RWPE2 (cell line): ENCODE data around the gene LRRC9.
A peak's percentile ranks its signal among the peaks of the same experiment; 100 is the strongest.

Source experiments
- ATAC-seq: fragments of 200-7000 bp; cut with Tn5 transposase; 3 replicates; pipeline ENCODE4 v1.9.1; 2021; ENCODE audit warnings: low read depth
- DNase-seq: peaks from one replicate; pipeline ENCODE4 v3.0.0-alpha.2; 2020; ENCODE audit warnings: low spot score
- H3K27ac ChIP-seq: fragments of 450-650 bp; 2 replicates; pipeline ENCODE4 v1.5.1; 2017; ENCODE audit warnings: mild to moderate bottlenecking; ENCODE audit not compliant: poor library complexity, severe bottlenecking
- H3K27me3 ChIP-seq: fragments of 250-450 bp; sonication (Bioruptor Pico); 2 replicates; pipeline ENCODE4 v1.5.1; 2021; ENCODE audit warnings: mild to moderate bottlenecking, moderate library complexity; ENCODE audit not compliant: insufficient read depth, poor library complexity, severe bottlenecking
- H3K36me3 ChIP-seq: fragments of 250-450 bp; sonication (Bioruptor Pico); 2 replicates; pipeline ENCODE4 v1.5.1; 2020; ENCODE audit warnings: low read depth, mild to moderate bottlenecking, moderate library complexity
- H3K4me1 ChIP-seq: fragments of 250-450 bp; sonication (Bioruptor Pico); 2 replicates; pipeline ENCODE4 v1.5.1; 2021; ENCODE audit warnings: mild to moderate bottlenecking, moderate library complexity; ENCODE audit not compliant: insufficient read depth, poor library complexity, severe bottlenecking
- H3K4me3 ChIP-seq: fragments of 250-450 bp; sonication (Bioruptor Pico); 2 replicates; pipeline ENCODE4 v1.5.1; 2021; ENCODE audit warnings: mild to moderate bottlenecking, moderate library complexity; ENCODE audit not compliant: severe bottlenecking
- H3K9me3 ChIP-seq: fragments of 250-450 bp; sonication (Bioruptor Pico); 2 replicates; pipeline ENCODE4 v1.5.1; 2021; ENCODE audit warnings: mild to moderate bottlenecking, moderate library complexity; ENCODE audit not compliant: severe bottlenecking
- CTCF ChIP-seq: fragments of 450-650 bp; IDR thresholded peaks from one replicate; pipeline ENCODE4 v1.5.1; 2017; ENCODE audit warnings: mild to moderate bottlenecking, moderate library complexity; ENCODE audit not compliant: poor library complexity, severe bottlenecking

Gene LRRC9

DNA sequence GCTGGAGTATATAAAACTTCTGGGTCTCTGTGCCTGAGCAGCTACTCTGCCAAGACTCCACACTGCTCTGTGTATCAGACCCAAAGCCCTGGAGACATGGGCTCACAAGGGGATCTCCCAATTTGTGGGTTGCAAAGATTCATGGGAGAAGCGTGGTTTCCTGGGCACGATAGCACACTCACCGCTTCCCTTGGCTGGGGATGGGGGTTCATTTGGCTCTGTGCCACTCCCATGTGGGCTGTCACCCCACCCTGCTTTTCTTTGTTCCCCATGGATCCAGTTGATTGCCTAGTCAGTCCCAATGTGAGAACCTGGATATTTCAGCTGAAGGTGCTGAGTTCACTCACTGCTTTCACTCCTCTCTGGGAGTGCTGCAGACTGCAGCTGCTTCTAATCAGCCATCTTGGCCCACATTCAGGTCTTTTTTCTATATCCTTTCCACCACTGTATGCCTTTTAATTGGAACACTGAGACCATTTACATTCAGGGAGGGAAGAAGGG, 131.8 kb downstream of the LRRC9 start:
- no peak overlapping the region for H3K4me3 ChIP-seq
- ATAC-seq (no peak), DNase-seq (no peak)
- no peaks in the 10 kb centered on the region for H3K9me3 ChIP-seq
- H3K4me1 ChIP-seq: no peaks in the 10 kb centered on the region
- H3K36me3 ChIP-seq: no peaks in the 10 kb centered on the region
- H3K27ac ChIP-seq: no peak overlapping the region
- TF ChIP-seq CTCF: no peak
- peaks cover 13% of the 10 kb centered on the region for H3K27me3 ChIP-seq

- no peak for ATAC-seq
- Histone ChIP-seq H3K4me3 (no peak overlapping the region), H3K4me1 (peaks cover 10% of the 10 kb centered on the region), H3K36me3 (no peaks in the 10 kb centered on the region), H3K9me3 (no peaks in the 10 kb centered on the region), H3K27ac (no peak overlapping the region), H3K27me3 (peaks cover 11% of the 10 kb centered on the region)
- no peak for TF ChIP-seq CTCF
- no peak for DNase-seq
Measured at GRCh38 chr14:60058087-60058486, 138.1 kb downstream of the LRRC9 start.

- no peak overlapping the region for H3K4me3 ChIP-seq
- H3K27ac ChIP-seq: no peak overlapping the region
- ATAC-seq (peak; percentile 94), DNase-seq (no peak)
- no peaks in the 10 kb centered on the region for H3K9me3 ChIP-seq
- H3K4me1 ChIP-seq: peaks cover 10% of the 10 kb centered on the region
- TF ChIP-seq CTCF: no peak
- peaks cover 6% of the 10 kb centered on the region for H3K27me3 ChIP-seq
- no peaks in the 10 kb centered on the region for H3K36me3 ChIP-seq
Measured at GRCh38 chr14:60061371-60061770, 141.4 kb downstream of the LRRC9 start.

DNA sequence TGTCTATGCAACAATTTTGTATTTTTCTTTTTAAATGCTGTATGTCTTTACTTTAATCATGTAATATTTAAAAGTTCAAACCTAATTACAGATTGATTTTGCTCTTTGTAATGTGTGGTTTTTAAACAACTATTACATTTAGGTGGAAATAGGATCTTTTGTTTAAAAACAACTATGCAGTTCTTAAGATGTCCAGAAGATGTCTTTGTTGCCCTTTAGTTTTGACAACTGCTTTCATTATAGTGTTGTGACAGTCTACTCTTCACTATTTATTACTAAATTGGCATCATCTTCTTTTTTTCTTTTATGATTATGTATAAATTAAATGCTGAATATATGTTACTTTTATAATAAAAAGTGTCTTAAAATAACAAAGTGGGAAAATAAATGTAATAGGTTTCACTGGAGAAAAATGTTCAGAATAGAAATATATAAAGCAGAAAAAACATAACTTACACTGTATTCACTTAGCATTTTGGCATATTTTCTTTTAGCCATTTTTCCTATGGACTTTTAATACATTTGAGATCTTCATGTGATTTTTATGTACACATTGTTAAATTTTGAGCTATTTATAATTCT, 144.6 kb downstream of the LRRC9 start:
- H3K27me3 ChIP-seq: no peaks in the 10 kb centered on the region
- H3K27ac ChIP-seq: no peak overlapping the region
- no peak overlapping the region for H3K4me3 ChIP-seq
- H3K36me3 ChIP-seq: no peaks in the 10 kb centered on the region
- no peaks in the 10 kb centered on the region for H3K9me3 ChIP-seq
- TF ChIP-seq CTCF: peak; percentile 94
- DNase-seq: no peak
- ATAC-seq: peak; percentile 52; the same call in 1 of the 3 replicates
- H3K4me1 ChIP-seq: peaks cover 10% of the 10 kb centered on the region

DNA sequence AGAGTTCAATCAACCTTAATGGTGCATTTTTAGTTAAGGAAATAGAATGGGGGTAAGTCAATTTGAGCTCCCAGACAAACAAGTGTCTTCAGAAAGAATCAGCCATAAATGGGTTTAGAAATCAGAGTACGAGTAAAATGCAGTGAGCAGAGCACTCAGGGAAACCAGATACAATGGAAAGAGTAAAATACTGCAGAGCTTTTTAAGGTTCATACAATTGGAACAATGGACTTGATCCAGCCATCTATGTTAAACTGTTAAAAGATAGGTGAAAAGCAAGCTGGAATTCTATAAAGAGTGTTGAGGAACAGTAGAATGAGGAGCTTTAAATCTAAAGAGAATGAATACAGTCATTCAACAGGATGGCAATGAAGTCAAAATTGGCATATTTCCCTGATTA, 147.9 kb downstream of the LRRC9 start:
- Histone ChIP-seq H3K36me3 (no peaks in the 10 kb centered on the region), H3K9me3 (no peaks in the 10 kb centered on the region), H3K4me3 (no peak overlapping the region), H3K27ac (no peak overlapping the region), H3K4me1 (no peaks in the 10 kb centered on the region), H3K27me3 (no peaks in the 10 kb centered on the region)
- no peak for TF ChIP-seq CTCF
- DNase-seq: no peak
- ATAC-seq: no peak
